HepG2 (cell line): ENCODE measurements around the gene ANAPC2. TPM values are rescaled to one million over a fixed set of nuclear protein-coding genes. Genes with fewer than 3 reads are reported as not detected.

Experiments
- ATF7 ChIP-seq, 2 experiments: fragments of 450-650 bp in 1 of 2; sonication (generic) in 1 of 2; formaldehyde crosslinking in 1 of 2; IDR thresholded peaks; 2 replicates each; pipeline versions ENCODE4 v1.4.0 to v1.6.1; 2016 to 2020; ENCODE audit warnings: antibody characterized with exemption in 1 of 2, mild to moderate bottlenecking in 1 of 2, missing genetic modification reagents in 1 of 2
- CREM ChIP-seq, 2 experiments: sonication (generic) in 1 of 2; formaldehyde crosslinking in 1 of 2; IDR thresholded peaks; 2 replicates each; pipeline versions ENCODE4 v1.4.0 to v1.6.1; 2016 to 2020; ENCODE audit warnings: antibody characterized with exemption in 1 of 2, mild to moderate bottlenecking in 1 of 2, missing genetic modification reagents in 1 of 2
- FOXO1 ChIP-seq: sonication (generic); formaldehyde crosslinking; IDR thresholded peaks from 2 replicates; pipeline ENCODE4 v1.4.0; 2020; ENCODE audit warnings: missing genetic modification reagents
- MAFK ChIP-seq, 2 experiments: IDR thresholded peaks in 1 of 2; conservative IDR thresholded peaks in 1 of 2; 2 replicates each; pipeline ENCODE4 v1.6.1; 2011; ENCODE audit warnings: improper control_type of control experiment in 2 of 2, low read length in 2 of 2
- MED1 ChIP-seq: sonication (generic); formaldehyde crosslinking; IDR thresholded peaks from 2 replicates; pipeline ENCODE4 v1.4.0; 2020; ENCODE audit warnings: missing genetic modification reagents
- MEIS1 ChIP-seq: sonication (generic); formaldehyde crosslinking; IDR thresholded peaks from 2 replicates; pipeline ENCODE4 v1.9.0; 2021; ENCODE audit warnings: mild to moderate bottlenecking, missing genetic modification reagents, moderate library complexity, borderline replicate concordance
- MTF2 ChIP-seq: sonication (generic); formaldehyde crosslinking; IDR thresholded peaks from 2 replicates; pipeline ENCODE4 v1.5.0; 2020; ENCODE audit warnings: missing genetic modification reagents, borderline replicate concordance
- PAWR ChIP-seq: sonication (generic); formaldehyde crosslinking; IDR thresholded peaks from 2 replicates; pipeline ENCODE4 v1.4.0; 2020; ENCODE audit warnings: missing genetic modification reagents, mild to moderate bottlenecking, borderline replicate concordance
- SETDB1 ChIP-seq: sonication (generic); formaldehyde crosslinking; IDR thresholded peaks from 2 replicates; pipeline ENCODE4 v1.5.1; 2020; ENCODE audit warnings: missing genetic modification reagents, mild to moderate bottlenecking, borderline replicate concordance
- SMAD9 ChIP-seq: sonication (generic); formaldehyde crosslinking; IDR thresholded peaks from 2 replicates; pipeline ENCODE4 v1.5.1; 2020; ENCODE audit warnings: mild to moderate bottlenecking, missing genetic modification reagents
- SRF ChIP-seq: IDR thresholded peaks from 2 replicates; pipeline ENCODE4 v1.6.1; 2011; ENCODE audit warnings: mild to moderate bottlenecking, low read depth, low read length, moderate library complexity
- SRSF1 ChIP-seq: fragments of 200-400 bp; formaldehyde crosslinking; optimal IDR thresholded peaks from 2 replicates; pipeline ENCODE3; 2017; ENCODE audit warnings: mild to moderate bottlenecking, low read depth, low read length, moderate library complexity
- TARDBP ChIP-seq: sonication (generic); formaldehyde crosslinking; IDR thresholded peaks from 2 replicates; pipeline ENCODE4 v1.8.0; 2022; ENCODE audit warnings: mild to moderate bottlenecking, missing genetic modification reagents
- ZBTB21 ChIP-seq: sonication (generic); formaldehyde crosslinking; IDR thresholded peaks from 2 replicates; pipeline ENCODE4 v1.4.0; 2020; ENCODE audit warnings: missing genetic modification reagents
- ZFAT ChIP-seq: sonication (generic); formaldehyde crosslinking; conservative IDR thresholded peaks from 2 replicates; pipeline ENCODE4 v1.8.1; 2023; ENCODE audit warnings: missing genetic modification reagents, inconsistent platforms
- ZFP36L1 ChIP-seq: sonication (generic); formaldehyde crosslinking; IDR thresholded peaks from 2 replicates; pipeline ENCODE4 v1.8.0; 2022; ENCODE audit warnings: mild to moderate bottlenecking, missing genetic modification reagents, moderate library complexity
- ZKSCAN5 ChIP-seq: sonication (generic); formaldehyde crosslinking; IDR thresholded peaks from 2 replicates; pipeline ENCODE4 v1.5.1; 2020; ENCODE audit warnings: mild to moderate bottlenecking, missing genetic modification reagents
- ZNF329 ChIP-seq: sonication (generic); formaldehyde crosslinking; IDR thresholded peaks from 2 replicates; pipeline ENCODE4 v1.9.0; 2021; ENCODE audit warnings: low read depth, mild to moderate bottlenecking, missing genetic modification reagents
- ZNF335 ChIP-seq: sonication (generic); formaldehyde crosslinking; IDR thresholded peaks from 2 replicates; pipeline ENCODE4 v1.4.0; 2020; ENCODE audit warnings: missing genetic modification reagents
- ZNF468 ChIP-seq: sonication (generic); formaldehyde crosslinking; IDR thresholded peaks from 2 replicates; pipeline ENCODE4 v1.8.0; 2022; ENCODE audit warnings: mild to moderate bottlenecking, moderate library complexity, missing genetic modification reagents
- ZNF510 ChIP-seq: sonication (generic); formaldehyde crosslinking; IDR thresholded peaks from 2 replicates; pipeline ENCODE4 v1.4.0; 2020; ENCODE audit warnings: low read depth, mild to moderate bottlenecking, missing genetic modification reagents
- ZNF564 ChIP-seq: sonication (generic); formaldehyde crosslinking; IDR thresholded peaks from 2 replicates; pipeline ENCODE4 v1.8.1; 2023; ENCODE audit warnings: mild to moderate bottlenecking, missing genetic modification reagents
- polyA plus RNA-seq, 8 experiments: library from polyadenylated mRNA; depleted of rRNA in 3 of 8; stranded (reverse) in 7 of 8; unstranded in 1 of 8; fragments of >200 nt; fragmentation: Illumina TruSeq in 4 of 8; extraction: Trizol in 4 of 8; gene quantifications; 2 replicates each; pipeline versions ENCODE4 v1.2.1 to v1.2.3, GENCODE V29; 2011 to 2016; ENCODE audit warnings: low read depth in 4 of 8, missing spikeins in 1 of 8, mixed read lengths in 1 of 8; ENCODE audit not compliant: insufficient read depth in 1 of 8
- total RNA-seq, 5 experiments: library from RNA; depleted of rRNA; stranded (reverse); fragments of >200 nt; fragmentation: Illumina TruSeq; extraction: Trizol; gene quantifications; 2 replicates each; pipeline ENCODE4 v1.2.3, GENCODE V29; 2016; ENCODE audit warnings: low read depth in 1 of 5
- TF ChIP-seq, protein P1 (sequence below): sonication (generic); formaldehyde crosslinking; IDR thresholded peaks from 2 replicates; pipeline ENCODE4 v1.4.0; 2020; ENCODE audit warnings: missing genetic modification reagents
- TF ChIP-seq, protein P2 (sequence below): IDR thresholded peaks from 2 replicates; pipeline ENCODE4 v1.6.1; 2012; ENCODE audit warnings: low read depth, low read length, improper control_type of control experiment

ANAPC2 gene
- total and polyA plus RNA-seq, 2 of the 13 experiments (the other 11 are each of a cell fraction or from before 2014, with no cell fraction given), result 12.3 to 15.4 TPM

DNA sequence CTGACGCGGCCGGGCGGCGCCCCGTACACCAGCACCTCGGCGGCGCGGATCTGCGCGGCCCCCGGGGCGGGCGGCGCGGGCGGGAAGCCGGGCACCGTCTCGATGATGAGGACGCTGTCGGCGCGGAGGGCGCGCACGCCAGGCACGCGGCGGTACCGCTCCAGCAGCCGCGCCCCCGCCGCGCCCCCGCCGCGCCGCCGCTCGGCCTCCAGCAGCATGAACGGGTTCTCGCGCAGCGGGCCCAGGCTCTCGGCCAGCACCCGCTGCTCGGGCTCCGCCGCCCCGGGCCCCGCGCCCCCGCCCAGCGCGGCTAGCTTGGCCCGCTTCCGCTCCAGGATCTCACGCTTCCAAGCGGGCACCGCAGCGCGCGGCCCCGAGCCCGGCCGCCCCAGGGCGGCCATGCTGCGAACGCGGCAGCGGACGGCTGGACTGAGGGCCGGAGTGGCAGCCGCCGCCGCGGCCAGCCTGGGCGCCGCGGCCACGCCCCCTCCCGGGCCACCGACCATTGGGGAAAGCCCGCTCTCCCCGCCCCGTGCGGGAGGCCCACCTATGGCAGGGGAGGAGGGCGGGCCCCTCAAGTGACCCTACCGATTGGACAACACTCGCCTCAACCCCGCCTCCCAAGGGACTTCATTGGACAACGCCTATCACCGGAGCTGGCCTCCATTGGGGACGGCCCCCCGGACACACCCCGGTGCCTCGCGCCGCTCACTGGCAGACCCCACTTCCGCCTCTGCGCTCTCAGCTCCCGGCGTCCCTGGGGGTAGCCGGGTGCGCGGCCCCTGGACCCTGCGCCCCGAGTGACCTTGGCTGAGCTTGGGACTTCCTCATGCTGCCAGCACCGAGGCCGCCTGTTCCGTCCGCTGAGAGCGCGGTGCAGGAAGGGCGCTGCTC lies 12.2 kb upstream of the ANAPC2 start, which contains the start of gene TPRN (continued):
- peak; percentile 50; the same call in 1 of the 2 replicates for TF ChIP-seq FOXO1 (CRISPR knock-in tag)
- TF ChIP-seq CREM (IDR thresholded peaks at IDR 0.05), result no peak
- no peak for TF ChIP-seq CREM (CRISPR knock-in tag; IDR thresholded peaks at IDR 0.05)
- peak; percentile 82; the same call in 1 of the 2 replicates for TF ChIP-seq ZNF335 (CRISPR knock-in tag)
- no peak for TF ChIP-seq MTF2 (CRISPR knock-in tag)
- TF ChIP-seq, protein P1, sequence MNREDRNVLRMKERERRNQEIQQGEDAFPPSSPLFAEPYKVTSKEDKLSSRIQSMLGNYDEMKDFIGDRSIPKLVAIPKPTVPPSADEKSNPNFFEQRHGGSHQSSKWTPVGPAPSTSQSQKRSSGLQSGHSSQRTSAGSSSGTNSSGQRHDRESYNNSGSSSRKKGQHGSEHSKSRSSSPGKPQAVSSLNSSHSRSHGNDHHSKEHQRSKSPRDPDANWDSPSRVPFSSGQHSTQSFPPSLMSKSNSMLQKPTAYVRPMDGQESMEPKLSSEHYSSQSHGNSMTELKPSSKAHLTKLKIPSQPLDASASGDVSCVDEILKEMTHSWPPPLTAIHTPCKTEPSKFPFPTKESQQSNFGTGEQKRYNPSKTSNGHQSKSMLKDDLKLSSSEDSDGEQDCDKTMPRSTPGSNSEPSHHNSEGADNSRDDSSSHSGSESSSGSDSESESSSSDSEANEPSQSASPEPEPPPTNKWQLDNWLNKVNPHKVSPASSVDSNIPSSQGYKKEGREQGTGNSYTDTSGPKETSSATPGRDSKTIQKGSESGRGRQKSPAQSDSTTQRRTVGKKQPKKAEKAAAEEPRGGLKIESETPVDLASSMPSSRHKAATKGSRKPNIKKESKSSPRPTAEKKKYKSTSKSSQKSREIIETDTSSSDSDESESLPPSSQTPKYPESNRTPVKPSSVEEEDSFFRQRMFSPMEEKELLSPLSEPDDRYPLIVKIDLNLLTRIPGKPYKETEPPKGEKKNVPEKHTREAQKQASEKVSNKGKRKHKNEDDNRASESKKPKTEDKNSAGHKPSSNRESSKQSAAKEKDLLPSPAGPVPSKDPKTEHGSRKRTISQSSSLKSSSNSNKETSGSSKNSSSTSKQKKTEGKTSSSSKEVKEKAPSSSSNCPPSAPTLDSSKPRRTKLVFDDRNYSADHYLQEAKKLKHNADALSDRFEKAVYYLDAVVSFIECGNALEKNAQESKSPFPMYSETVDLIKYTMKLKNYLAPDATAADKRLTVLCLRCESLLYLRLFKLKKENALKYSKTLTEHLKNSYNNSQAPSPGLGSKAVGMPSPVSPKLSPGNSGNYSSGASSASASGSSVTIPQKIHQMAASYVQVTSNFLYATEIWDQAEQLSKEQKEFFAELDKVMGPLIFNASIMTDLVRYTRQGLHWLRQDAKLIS (CRISPR knock-in tag), result no peak
- TF ChIP-seq ZFP36L1 (CRISPR knock-in tag), result peak; percentile 85; the same call in 1 of the 2 replicates
- peak; percentile 90 for TF ChIP-seq TARDBP (CRISPR knock-in tag)
- TF ChIP-seq MAFK (conservative IDR thresholded peaks at IDR 0.05 in 1 of 2, IDR thresholded peaks at IDR 0.05 in 1 of 2; ENCODE audit: low read length in 2 of 2), result no peak
- no peak for TF ChIP-seq ZNF510 (CRISPR knock-in tag)
- no peak for TF ChIP-seq SMAD9
- no peak for TF ChIP-seq PAWR (CRISPR knock-in tag)
- no peak for TF ChIP-seq SETDB1 (CRISPR knock-in tag)
- no peak for TF ChIP-seq ZKSCAN5 (CRISPR knock-in tag)
- TF ChIP-seq, protein P2, sequence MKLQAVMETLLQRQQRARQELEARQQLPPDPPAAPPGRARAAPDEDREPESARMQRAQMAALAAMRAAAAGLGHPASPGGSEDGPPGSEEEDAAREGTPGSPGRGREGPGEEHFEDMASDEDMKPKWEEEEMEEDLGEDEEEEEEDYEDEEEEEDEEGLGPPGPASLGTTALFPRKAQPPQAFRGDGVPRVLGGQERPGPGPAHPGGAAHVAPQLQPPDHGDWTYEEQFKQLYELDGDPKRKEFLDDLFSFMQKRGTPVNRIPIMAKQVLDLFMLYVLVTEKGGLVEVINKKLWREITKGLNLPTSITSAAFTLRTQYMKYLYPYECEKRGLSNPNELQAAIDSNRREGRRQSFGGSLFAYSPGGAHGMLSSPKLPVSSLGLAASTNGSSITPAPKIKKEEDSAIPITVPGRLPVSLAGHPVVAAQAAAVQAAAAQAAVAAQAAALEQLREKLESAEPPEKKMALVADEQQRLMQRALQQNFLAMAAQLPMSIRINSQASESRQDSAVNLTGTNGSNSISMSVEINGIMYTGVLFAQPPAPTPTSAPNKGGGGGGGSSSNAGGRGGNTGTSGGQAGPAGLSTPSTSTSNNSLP, result no peak
- TF ChIP-seq ZNF468 (CRISPR knock-in tag), result no peak
- TF ChIP-seq ZNF329, result no peak
- 0 out of 2 replicates have a peak, but pooled peaks have one; percentile 52 for TF ChIP-seq ZFAT (CRISPR knock-in tag)
- TF ChIP-seq SRSF1, result peak; percentile 66
- TF ChIP-seq ZNF564 (CRISPR knock-in tag), result 0 out of 2 replicates have a peak, but pooled peaks have one; percentile 84
- TF ChIP-seq ATF7 (IDR thresholded peaks at IDR 0.05), result no peak
- no peak for TF ChIP-seq ATF7 (CRISPR knock-in tag; IDR thresholded peaks at IDR 0.05)
- TF ChIP-seq MEIS1, result no peak
- no peak for TF ChIP-seq ZBTB21
- no peak for TF ChIP-seq SRF
- TF ChIP-seq MED1 (CRISPR knock-in tag), result peak; percentile 90
